Stimulated activated CD4-positive, alpha-beta T cell treated with anti-CD3 and anti-CD28 coated beads, Interleukin-4, amount 100 ng/mL, for 48 hours (primary cell): ENCODE results near the gene HMCN1.

Source experiments
- DNase-seq, 2 donors: peaks; one replicate each; pipeline ENCODE4 v3.0.0-alpha.2; 2020; ENCODE audit warnings: low read depth in 2 of 2

The HMCN1 gene

GRCh38 chr1:185804608-185805007, 70.4 kb downstream of the HMCN1 start:
- no peak for DNase-seq

GRCh38 chr1:185807275-185807674, 73.1 kb downstream of the HMCN1 start:
- no peak for DNase-seq

- no peak for DNase-seq
These were observed 74.4 kb downstream of the HMCN1 start for GRCh38 chr1:185808631-185809030.

GRCh38 chr1:185811073-185811709, 77.0 kb downstream of the HMCN1 start:
- no peak for DNase-seq

GRCh38 chr1:185812934-185813333, 78.7 kb downstream of the HMCN1 start:
- no peak for DNase-seq

GRCh38 chr1:185813401-185813979, 79.3 kb downstream of the HMCN1 start:
- no peak for DNase-seq

- no peak for DNase-seq
These were observed 82.3 kb downstream of the HMCN1 start for GRCh38 chr1:185816460-185816859.

GRCh38 chr1:185819798-185820197, 85.6 kb downstream of the HMCN1 start:
- DNase-seq: no peak

- no peak for DNase-seq
These were observed 87.6 kb downstream of the HMCN1 start for GRCh38 chr1:185821612-185822385.

GRCh38 chr1:185823467-185823866, 89.3 kb downstream of the HMCN1 start:
- DNase-seq: no peak

- DNase-seq: no peak
These were observed 89.9 kb downstream of the HMCN1 start for GRCh38 chr1:185824106-185824505.

GRCh38 chr1:185825556-185825955, 91.4 kb downstream of the HMCN1 start:
- DNase-seq: no peak

GRCh38 chr1:185834371-185834905, 100.2 kb downstream of the HMCN1 start:
- no peak for DNase-seq

- DNase-seq: no peak
These were observed 101.0 kb downstream of the HMCN1 start for GRCh38 chr1:185835191-185835590.

GRCh38 chr1:185837711-185838110, 103.5 kb downstream of the HMCN1 start:
- DNase-seq: no peak

GRCh38 chr1:185838111-185838510, 103.9 kb downstream of the HMCN1 start:
- DNase-seq: no peak

- no peak for DNase-seq
These were observed 106.7 kb downstream of the HMCN1 start for GRCh38 chr1:185840880-185841279.

GRCh38 chr1:185843297-185843869, 109.2 kb downstream of the HMCN1 start:
- DNase-seq: no peak

GRCh38 chr1:185843986-185844385, 109.8 kb downstream of the HMCN1 start:
- DNase-seq: no peak

GRCh38 chr1:185846672-185847444, 112.7 kb downstream of the HMCN1 start:
- no peak for DNase-seq

GRCh38 chr1:185849014-185849413, 114.8 kb downstream of the HMCN1 start:
- DNase-seq: no peak

- DNase-seq: no peak
These were observed 116.2 kb downstream of the HMCN1 start for GRCh38 chr1:185850366-185850765.
